Endodermal cell (in vitro differentiated cells): ENCODE results near the gene PRDM2. TPM values are rescaled to one million over a fixed set of nuclear protein-coding genes. Genes with fewer than 3 reads are reported as not detected.

ENCODE experiments used
- DNase-seq: peaks from one replicate; pipeline ENCODE4 v3.0.0-alpha.2; 2017
- H3K27ac ChIP-seq: 2 replicates; pipeline ENCODE4 v1.5.1; 2013; ENCODE audit warnings: mild to moderate bottlenecking, low read depth, low read length, moderate library complexity
- H3K27me3 ChIP-seq: 2 replicates; pipeline ENCODE4 v1.6.1; 2013; ENCODE audit warnings: mild to moderate bottlenecking, low read length, moderate library complexity; ENCODE audit not compliant: insufficient read depth, control insufficient read depth, poor library complexity, severe bottlenecking
- H3K36me3 ChIP-seq: 2 replicates; pipeline ENCODE4 v1.7.0; 2013; ENCODE audit warnings: mild to moderate bottlenecking, low read length, moderate library complexity; ENCODE audit not compliant: control insufficient read depth, insufficient read depth
- H3K4me1 ChIP-seq: one replicate; pipeline ENCODE4 v1.7.0; 2013; ENCODE audit warnings: low read length; ENCODE audit not compliant: control insufficient read depth, insufficient read depth
- H3K4me3 ChIP-seq: 2 replicates; pipeline ENCODE4 v1.5.1; 2013; ENCODE audit warnings: mild to moderate bottlenecking, low read length, moderate library complexity
- H3K9ac ChIP-seq: 2 replicates; pipeline ENCODE4 v1.6.1; 2013; ENCODE audit warnings: mild to moderate bottlenecking, low read length, moderate library complexity; ENCODE audit not compliant: poor library complexity, severe bottlenecking; ENCODE audit errors: extremely low read depth
- H3K9me3 ChIP-seq: 2 replicates; pipeline ENCODE4 v1.6.1; 2013; ENCODE audit warnings: mild to moderate bottlenecking, low read length, moderate library complexity; ENCODE audit not compliant: control insufficient read depth
- H3K27ac Mint-ChIP-seq: 2 replicates; pipeline ENCODE4 v1.8.0; 2020; ENCODE audit warnings: mixed read lengths
- H3K27me3 Mint-ChIP-seq: 2 replicates; pipeline ENCODE4 v1.8.0; 2021; ENCODE audit warnings: mild to moderate bottlenecking, mixed read lengths; ENCODE audit not compliant: insufficient read depth
- H3K36me3 Mint-ChIP-seq: 2 replicates; pipeline ENCODE4 v1.8.0; 2020; ENCODE audit warnings: low read depth, mixed read lengths
- H3K4me1 Mint-ChIP-seq: 2 replicates; pipeline ENCODE4 v1.8.0; 2020; ENCODE audit warnings: mixed read lengths
- H3K4me3 Mint-ChIP-seq: 2 replicates; pipeline ENCODE4 v1.8.0; 2020; ENCODE audit warnings: mild to moderate bottlenecking, moderate library complexity, mixed read lengths
- H3K9me3 Mint-ChIP-seq: 2 replicates; pipeline ENCODE4 v1.8.0; 2020; ENCODE audit warnings: mild to moderate bottlenecking, mixed read lengths
- WGBS, 2 experiments: methylation state at CpG; one replicate each; pipeline versions ENCODE4 v1.1.5 to v1.1.7; 2013; ENCODE audit warnings: missing lambda C conversion rate in 2 of 2, mixed read lengths in 1 of 2; ENCODE audit not compliant: insufficient coverage in 1 of 2, insufficient read length in 1 of 2; 5-methylcytosine and 5-hydroxymethylcytosine counted together
- total RNA-seq, 2 donors: library from RNA; stranded (reverse); fragmentation: NEBNext Ultra II Directional in 1 of 2; extraction: Animal tissue kit (Norgen Biotek cat#: 25700) in 1 of 2; gene quantifications; 2 replicates in 1 of 2; 3 replicates in 1 of 2; pipeline ENCODE4 v1.2.1, GENCODE V29; 2021
- TF ChIP-seq, protein P1 (sequence below): fragments of 200-600 bp; sonication (generic); conservative IDR thresholded peaks from 2 replicates; pipeline ENCODE4 v1.5.0; 2021; ENCODE audit warnings: antibody characterized with exemption, mild to moderate bottlenecking

PRDM2 gene
- total RNA-seq, 2 donors from 2014 or later: 29.4 to 35.4 TPM

DNA sequence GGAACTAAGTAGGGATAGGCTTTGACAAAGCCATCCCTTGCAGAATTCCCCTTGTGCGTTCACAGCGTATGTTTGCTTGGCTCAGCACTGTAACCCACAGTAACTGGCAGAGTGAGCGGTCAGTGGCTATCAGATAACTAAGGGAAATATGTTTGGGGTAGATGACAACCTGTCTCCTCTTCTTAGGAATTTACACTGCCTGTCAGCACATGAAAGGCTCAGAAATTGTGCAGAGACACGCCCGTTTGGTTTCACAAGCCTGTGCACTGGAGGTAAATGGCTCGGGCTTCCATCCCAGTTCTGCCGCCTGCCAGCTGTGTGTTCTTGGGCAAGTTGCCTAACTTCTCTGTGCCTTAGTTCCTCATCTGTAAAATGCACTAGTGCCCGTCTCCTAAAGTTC is 101.2 kb downstream of the PRDM2 start:
- H3K4me1 ChIP-seq: no peaks in the 10 kb centered on the region
- H3K36me3 ChIP-seq: no peaks in the 10 kb centered on the region
- no peaks in the 10 kb centered on the region for H3K27me3 ChIP-seq
- Mint-ChIP-seq H3K4me3 (no peak overlapping the region), H3K9me3 (no peaks in the 10 kb centered on the region), H3K36me3 (peaks cover under 1% of the 10 kb centered on the region), H3K27me3 (peaks cover 2% of the 10 kb centered on the region), H3K4me1 (peaks cover 22% of the 10 kb centered on the region), H3K27ac (no peak overlapping the region)
- H3K9ac ChIP-seq: no peak overlapping the region
- no peaks in the 10 kb centered on the region for H3K9me3 ChIP-seq
- no peak overlapping the region for H3K27ac ChIP-seq
- no peak overlapping the region for H3K4me3 ChIP-seq
- WGBS, 2 experiments: 92 to 97% methylated on average over 7 to 8 of the region's 8 CpGs
- no peak for DNase-seq
- TF ChIP-seq, protein P1, sequence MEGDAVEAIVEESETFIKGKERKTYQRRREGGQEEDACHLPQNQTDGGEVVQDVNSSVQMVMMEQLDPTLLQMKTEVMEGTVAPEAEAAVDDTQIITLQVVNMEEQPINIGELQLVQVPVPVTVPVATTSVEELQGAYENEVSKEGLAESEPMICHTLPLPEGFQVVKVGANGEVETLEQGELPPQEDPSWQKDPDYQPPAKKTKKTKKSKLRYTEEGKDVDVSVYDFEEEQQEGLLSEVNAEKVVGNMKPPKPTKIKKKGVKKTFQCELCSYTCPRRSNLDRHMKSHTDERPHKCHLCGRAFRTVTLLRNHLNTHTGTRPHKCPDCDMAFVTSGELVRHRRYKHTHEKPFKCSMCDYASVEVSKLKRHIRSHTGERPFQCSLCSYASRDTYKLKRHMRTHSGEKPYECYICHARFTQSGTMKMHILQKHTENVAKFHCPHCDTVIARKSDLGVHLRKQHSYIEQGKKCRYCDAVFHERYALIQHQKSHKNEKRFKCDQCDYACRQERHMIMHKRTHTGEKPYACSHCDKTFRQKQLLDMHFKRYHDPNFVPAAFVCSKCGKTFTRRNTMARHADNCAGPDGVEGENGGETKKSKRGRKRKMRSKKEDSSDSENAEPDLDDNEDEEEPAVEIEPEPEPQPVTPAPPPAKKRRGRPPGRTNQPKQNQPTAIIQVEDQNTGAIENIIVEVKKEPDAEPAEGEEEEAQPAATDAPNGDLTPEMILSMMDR: no peak

DNA sequence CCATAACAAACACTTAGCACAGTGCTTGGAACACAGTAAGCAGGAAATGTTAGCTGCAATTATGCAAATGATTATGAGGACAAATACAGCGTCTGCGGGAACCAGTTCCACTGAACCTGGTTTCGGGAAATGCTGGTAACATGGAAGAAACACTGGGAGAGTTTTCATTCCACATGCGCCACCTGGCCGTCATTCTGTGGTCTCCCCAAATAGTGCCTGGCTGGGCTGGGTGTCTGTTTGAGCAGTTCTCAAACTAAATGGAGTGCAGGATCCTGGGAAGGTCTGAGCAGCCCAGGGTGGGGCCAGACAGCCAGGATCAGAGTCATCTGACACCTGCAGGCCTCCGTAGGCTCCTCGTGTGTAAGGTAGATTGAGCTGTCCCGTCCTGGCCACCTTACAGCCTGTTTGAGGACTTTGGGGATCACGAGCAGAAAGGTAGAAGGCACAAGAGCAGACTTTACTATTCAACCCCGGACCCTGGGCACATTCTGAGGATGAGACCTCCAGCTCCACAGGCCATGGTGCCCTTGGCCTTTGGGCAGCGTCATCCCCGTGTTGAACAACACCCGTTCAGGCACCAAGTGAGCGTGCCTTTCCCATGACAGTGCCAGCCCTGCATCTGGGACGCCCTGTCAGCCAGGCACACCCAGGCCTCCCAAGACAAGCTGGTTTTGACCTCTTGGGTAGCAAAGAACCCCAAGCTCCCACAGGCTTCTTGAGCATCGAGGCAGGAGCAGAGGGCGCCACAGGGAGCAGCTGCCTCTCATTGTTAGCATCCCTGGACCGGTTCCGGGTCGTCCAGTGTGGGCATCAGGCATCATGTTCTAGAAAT is 101.9 kb downstream of the PRDM2 start:
- Histone ChIP-seq H3K4me3 (no peak overlapping the region), H3K4me1 (no peaks in the 10 kb centered on the region), H3K36me3 (no peaks in the 10 kb centered on the region), H3K9ac (no peak overlapping the region), H3K27me3 (no peaks in the 10 kb centered on the region), H3K9me3 (no peaks in the 10 kb centered on the region), H3K27ac (no peak overlapping the region)
- no peak overlapping the region for H3K4me3 Mint-ChIP-seq
- no peaks in the 10 kb centered on the region for H3K36me3 Mint-ChIP-seq
- DNase-seq: no peak
- 92 to 95% methylated on average over 17 to 20 of the region's 20 CpGs for WGBS, 2 experiments
- TF ChIP-seq, protein P1: peak; percentile 20
- H3K9me3 Mint-ChIP-seq: no peaks in the 10 kb centered on the region
- peaks cover 5% of the 10 kb centered on the region for H3K27me3 Mint-ChIP-seq
- H3K27ac Mint-ChIP-seq: no peak overlapping the region
- H3K4me1 Mint-ChIP-seq: peaks cover 22% of the 10 kb centered on the region

DNA sequence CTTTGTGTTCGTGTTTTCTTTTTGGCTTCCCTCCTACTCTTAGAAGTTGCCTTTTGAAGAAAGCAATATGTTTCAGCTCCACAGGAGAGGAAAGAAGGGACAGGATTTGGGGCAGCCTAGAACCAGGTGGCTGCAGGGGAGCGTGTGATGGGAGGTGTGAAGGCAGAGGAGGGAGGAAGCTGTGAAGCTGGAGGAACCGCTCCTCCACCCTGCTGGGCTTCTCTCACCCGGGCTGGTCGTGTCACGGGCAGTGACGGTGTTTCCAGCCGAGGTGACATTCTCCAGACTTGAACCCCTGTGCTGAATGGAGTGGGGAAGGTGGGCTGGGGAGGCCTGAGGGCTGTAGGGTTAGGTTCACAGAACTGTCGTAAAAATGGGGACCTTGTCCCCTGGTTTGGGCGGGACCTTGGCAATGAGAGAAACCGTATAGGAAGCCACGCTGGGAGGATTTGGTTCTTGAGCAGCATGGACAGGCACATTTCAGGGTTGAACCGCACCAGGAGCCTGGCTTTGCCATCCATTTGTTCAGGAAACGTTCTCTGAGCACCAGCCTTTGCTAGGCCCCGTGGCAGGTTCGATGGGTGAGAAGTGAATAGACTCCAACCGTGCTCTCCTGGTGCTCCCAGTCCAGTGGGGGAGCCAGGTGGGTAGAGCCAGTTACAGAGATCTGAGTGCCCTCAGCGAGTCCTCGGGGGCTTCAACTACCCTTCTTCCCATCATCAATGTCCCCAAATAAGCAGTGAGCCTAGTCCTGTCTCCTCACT is 103.0 kb downstream of the PRDM2 start:
- H3K4me1 ChIP-seq: no peaks in the 10 kb centered on the region
- DNase-seq: no peak
- no peak overlapping the region for H3K27ac Mint-ChIP-seq
- H3K9ac ChIP-seq: no peak overlapping the region
- H3K4me3 ChIP-seq: no peak overlapping the region
- WGBS, 2 experiments: 92 to 97% methylated on average over 13 to 19 of the region's 19 CpGs
- H3K9me3 Mint-ChIP-seq: no peaks in the 10 kb centered on the region
- H3K27ac ChIP-seq: no peak overlapping the region
- no peaks in the 10 kb centered on the region for H3K9me3 ChIP-seq
- H3K27me3 Mint-ChIP-seq: peaks cover 5% of the 10 kb centered on the region
- H3K27me3 ChIP-seq: no peaks in the 10 kb centered on the region
- no peak overlapping the region for H3K4me3 Mint-ChIP-seq
- H3K36me3 ChIP-seq: no peaks in the 10 kb centered on the region
- peaks cover 12% of the 10 kb centered on the region for H3K4me1 Mint-ChIP-seq
- H3K36me3 Mint-ChIP-seq: no peaks in the 10 kb centered on the region
- TF ChIP-seq, protein P1: no peak
